Effector memory CD8-positive, alpha-beta T cell (primary cell): ENCODE data around the gene TEX53.

Experiments
- ATAC-seq: fragments of 150-1000 bp; cut with Tn5 transposase; replicated peaks from 2 replicates; pipeline ENCODE4 v1.10.0; 2021; ENCODE audit warnings: mild to moderate bottlenecking, moderate library complexity
- DNase-seq, 3 experiments: peaks; one replicate each; pipeline ENCODE4 v3.0.0; 2021
- H3K27ac Mint-ChIP-seq, 2 donors: one replicate each; pipeline ENCODE4 v1.8.0; 2022; ENCODE audit warnings: mild to moderate bottlenecking in 2 of 2, mixed read lengths in 2 of 2, moderate library complexity in 2 of 2
- H3K27me3 Mint-ChIP-seq, 2 donors: one replicate each; pipeline ENCODE4 v1.8.0; 2022; ENCODE audit warnings: mixed read lengths in 2 of 2
- H3K36me3 Mint-ChIP-seq: one replicate; pipeline ENCODE4 v1.8.0; 2022; ENCODE audit warnings: mild to moderate bottlenecking, moderate library complexity, mixed read lengths; ENCODE audit not compliant: insufficient read depth
- H3K4me1 Mint-ChIP-seq, 2 donors: one replicate each; pipeline ENCODE4 v1.8.0; 2022; ENCODE audit warnings: low read depth in 2 of 2, mixed read lengths in 2 of 2
- H3K4me3 Mint-ChIP-seq, 2 donors: one replicate each; pipeline ENCODE4 v1.8.0; 2022; ENCODE audit warnings: mild to moderate bottlenecking in 2 of 2, mixed read lengths in 2 of 2, moderate library complexity in 2 of 2
- H3K9me3 Mint-ChIP-seq, 2 donors: one replicate each; pipeline ENCODE4 v1.8.0; 2022; ENCODE audit warnings: mixed read lengths in 2 of 2

TEX53 gene

DNA sequence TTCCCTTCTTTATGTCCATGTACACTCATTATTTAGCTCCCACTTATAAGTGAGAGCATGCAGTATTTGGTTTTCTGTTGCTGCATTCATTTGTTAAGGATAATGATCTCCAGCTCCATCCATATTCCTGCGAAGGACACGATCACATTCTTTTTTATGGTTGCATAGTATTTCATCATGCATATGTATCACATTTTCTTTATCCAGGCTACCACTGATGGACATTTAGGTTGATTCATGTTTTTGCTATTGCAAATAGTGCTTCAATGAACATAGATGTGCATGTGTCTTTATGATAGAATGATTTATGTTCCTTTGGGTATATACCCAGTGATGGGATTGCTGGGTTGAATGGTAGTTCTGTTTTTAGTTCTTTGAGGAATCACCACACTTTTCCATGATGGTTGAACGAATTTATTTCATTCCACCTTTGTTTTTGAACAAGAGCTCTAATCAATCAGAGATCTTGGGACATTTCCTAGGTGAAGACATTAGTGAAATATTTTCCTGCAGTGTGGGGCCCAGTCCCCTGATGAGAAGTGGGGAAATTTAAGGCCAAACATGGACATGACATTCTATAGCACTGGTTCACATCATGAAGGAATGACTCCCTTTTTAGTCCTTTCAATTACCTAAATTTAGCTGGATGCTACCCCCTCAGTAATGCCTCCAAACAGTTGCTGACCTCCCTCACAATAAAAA is 31.5 kb upstream of the TEX53 start:
- H3K4me3 Mint-ChIP-seq, result no peak overlapping the region
- peak overlapping the region; percentile 91 to 92 for H3K27ac Mint-ChIP-seq
- no peaks in the 10 kb centered on the region for H3K9me3 Mint-ChIP-seq
- ATAC-seq (no peak), DNase-seq (no peak)
- H3K36me3 Mint-ChIP-seq, result peaks cover 6% of the 10 kb centered on the region
- H3K4me1 Mint-ChIP-seq, result peaks cover 20 to 30% of the 10 kb centered on the region in 2 donors
- no peaks in the 10 kb centered on the region for H3K27me3 Mint-ChIP-seq

DNA sequence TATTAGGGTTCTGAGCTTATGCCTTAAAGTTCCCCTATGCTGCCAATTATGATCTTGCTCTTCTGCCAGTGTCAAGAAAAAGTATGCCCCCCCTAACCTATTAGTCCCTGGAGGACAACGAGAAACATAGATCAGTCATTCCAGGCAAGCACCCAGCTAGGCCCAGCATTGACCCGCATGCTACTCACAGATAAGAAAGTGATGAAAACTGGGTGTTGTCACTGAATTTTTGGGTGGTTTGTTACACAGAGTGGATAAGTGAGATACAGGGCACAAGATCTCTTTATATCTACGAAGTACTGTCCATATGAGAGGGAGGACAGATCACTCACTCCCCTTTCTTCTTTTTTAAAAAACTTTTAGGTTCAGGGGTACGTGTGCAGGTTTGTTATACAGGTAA is 30.8 kb upstream of the TEX53 start:
- H3K4me1 Mint-ChIP-seq, result peaks cover 20 to 30% of the 10 kb centered on the region in 2 donors
- ATAC-seq (no peak), DNase-seq (no peak)
- H3K4me3 Mint-ChIP-seq, result no peak overlapping the region
- H3K27me3 Mint-ChIP-seq, result no peaks in the 10 kb centered on the region
- no peak overlapping the region for H3K27ac Mint-ChIP-seq
- H3K36me3 Mint-ChIP-seq, result peaks cover 6% of the 10 kb centered on the region
- no peaks in the 10 kb centered on the region for H3K9me3 Mint-ChIP-seq

DNA sequence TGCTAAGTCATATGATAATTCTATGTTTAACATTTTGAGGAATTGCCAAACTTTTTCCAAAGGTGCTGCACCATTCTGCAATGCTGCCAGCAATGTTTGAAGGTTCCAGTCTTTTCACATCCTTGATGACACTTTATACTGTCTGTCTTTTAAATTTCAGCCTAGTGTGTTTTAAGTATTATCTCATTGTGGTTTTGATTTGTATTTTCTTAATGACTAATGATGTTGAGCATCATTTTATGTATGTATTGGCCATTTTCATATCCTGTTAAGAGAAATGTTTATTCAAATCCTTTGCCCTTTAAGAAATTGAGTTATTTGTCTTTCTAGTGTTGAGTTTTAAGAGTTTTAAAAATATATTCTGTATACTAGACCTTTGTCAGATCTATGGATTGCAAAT is 29.4 kb upstream of the TEX53 start:
- H3K9me3 Mint-ChIP-seq, result no peaks in the 10 kb centered on the region
- H3K4me1 Mint-ChIP-seq, result peaks cover 20 to 30% of the 10 kb centered on the region in 2 donors
- H3K36me3 Mint-ChIP-seq, result peaks cover 6% of the 10 kb centered on the region
- no peak for ATAC-seq
- H3K27me3 Mint-ChIP-seq, result no peaks in the 10 kb centered on the region
- H3K27ac Mint-ChIP-seq, result no peak overlapping the region
- H3K4me3 Mint-ChIP-seq, result no peak overlapping the region
- no peak for DNase-seq

- ATAC-seq (peak; percentile 15), DNase-seq (no peak)
- no peaks in the 10 kb centered on the region for H3K9me3 Mint-ChIP-seq
- H3K27ac Mint-ChIP-seq, result no peak overlapping the region
- H3K36me3 Mint-ChIP-seq, result peaks cover 2% of the 10 kb centered on the region
- no peak overlapping the region for H3K4me3 Mint-ChIP-seq
- peaks cover 15 to 27% of the 10 kb centered on the region in 2 donors for H3K4me1 Mint-ChIP-seq
- H3K27me3 Mint-ChIP-seq, result no peaks in the 10 kb centered on the region
Measured at GRCh38 chr9:114685951-114686350, 28.3 kb upstream of the TEX53 start.

- H3K9me3 Mint-ChIP-seq, result no peaks in the 10 kb centered on the region
- H3K27me3 Mint-ChIP-seq, result peaks cover 0 to under 1% of the 10 kb centered on the region in 2 donors
- ATAC-seq (no peak), DNase-seq (no peak)
- H3K27ac Mint-ChIP-seq, result no peak overlapping the region
- H3K4me3 Mint-ChIP-seq, result no peak overlapping the region
- no peaks in the 10 kb centered on the region for H3K36me3 Mint-ChIP-seq
- peaks cover 13 to 16% of the 10 kb centered on the region in 2 donors for H3K4me1 Mint-ChIP-seq
Measured at GRCh38 chr9:114684036-114684435, 26.4 kb upstream of the TEX53 start.

GRCh38 chr9:114682846-114683245 is 25.2 kb upstream of the TEX53 start:
- no peaks in the 10 kb centered on the region for H3K9me3 Mint-ChIP-seq
- no peak overlapping the region for H3K4me3 Mint-ChIP-seq
- ATAC-seq (no peak), DNase-seq (no peak)
- H3K36me3 Mint-ChIP-seq, result no peaks in the 10 kb centered on the region
- H3K27ac Mint-ChIP-seq, result no peak overlapping the region
- peaks cover 13 to 16% of the 10 kb centered on the region in 2 donors for H3K4me1 Mint-ChIP-seq
- peaks cover 7 to 12% of the 10 kb centered on the region in 2 donors for H3K27me3 Mint-ChIP-seq

DNA sequence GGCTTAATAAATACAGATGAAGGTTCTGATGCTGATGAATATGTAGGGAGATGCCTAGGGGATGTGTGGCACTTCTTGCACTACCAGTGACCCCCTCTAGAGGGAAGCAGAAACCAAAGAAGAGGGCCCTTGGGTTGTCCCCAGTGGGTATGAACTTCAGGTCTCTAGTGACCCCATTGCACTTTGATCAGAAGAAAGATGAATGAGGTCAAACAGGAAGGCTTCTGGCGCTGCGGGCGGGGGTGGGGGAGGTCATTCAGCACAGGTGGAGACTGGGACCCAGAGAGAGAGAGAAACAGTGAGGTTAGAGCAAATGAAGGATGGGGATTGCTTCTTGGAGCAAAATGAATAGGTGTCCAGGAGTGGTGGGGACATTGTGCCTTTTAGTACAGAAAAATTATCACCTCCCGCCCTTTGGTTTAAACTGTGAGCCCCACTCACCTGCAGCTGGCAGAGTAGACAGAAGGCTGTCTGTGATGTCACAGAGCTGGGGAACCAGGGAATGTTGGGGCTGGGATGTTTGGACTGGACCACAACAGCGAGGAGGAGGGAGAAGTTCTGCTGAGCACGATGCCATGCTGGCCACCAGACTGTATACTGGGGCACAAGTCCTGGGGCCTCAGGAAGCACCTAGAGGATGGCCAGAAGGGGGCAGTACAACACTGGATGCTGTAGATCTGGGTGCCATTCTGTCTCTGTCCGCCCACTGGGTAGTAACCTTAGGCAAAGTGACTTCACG is 24.2 kb upstream of the TEX53 start, which contains the start of gene TEX48:
TEX48 (minus strand) TSS at position 599 of the 739 bp plus-strand sequence. CDS start 10,469 bp downstream, outside the sequence.
- peak within 1 kb of the TSS; percentile 53 to 68 for H3K4me3 Mint-ChIP-seq
- H3K27me3 Mint-ChIP-seq, result peaks cover 11 to 16% of the 10 kb centered on the region in 2 donors
- DNase-seq (peak; percentile 81 to 85 (median 82)), ATAC-seq (peak; percentile 91)
- H3K36me3 Mint-ChIP-seq, result no peaks in the 10 kb centered on the region
- no peaks in the 10 kb centered on the region for H3K9me3 Mint-ChIP-seq
- H3K4me1 Mint-ChIP-seq, result peaks cover 13 to 16% of the 10 kb centered on the region in 2 donors
- peak within 1 kb of the TSS; percentile 2 to 47 for H3K27ac Mint-ChIP-seq

DNA sequence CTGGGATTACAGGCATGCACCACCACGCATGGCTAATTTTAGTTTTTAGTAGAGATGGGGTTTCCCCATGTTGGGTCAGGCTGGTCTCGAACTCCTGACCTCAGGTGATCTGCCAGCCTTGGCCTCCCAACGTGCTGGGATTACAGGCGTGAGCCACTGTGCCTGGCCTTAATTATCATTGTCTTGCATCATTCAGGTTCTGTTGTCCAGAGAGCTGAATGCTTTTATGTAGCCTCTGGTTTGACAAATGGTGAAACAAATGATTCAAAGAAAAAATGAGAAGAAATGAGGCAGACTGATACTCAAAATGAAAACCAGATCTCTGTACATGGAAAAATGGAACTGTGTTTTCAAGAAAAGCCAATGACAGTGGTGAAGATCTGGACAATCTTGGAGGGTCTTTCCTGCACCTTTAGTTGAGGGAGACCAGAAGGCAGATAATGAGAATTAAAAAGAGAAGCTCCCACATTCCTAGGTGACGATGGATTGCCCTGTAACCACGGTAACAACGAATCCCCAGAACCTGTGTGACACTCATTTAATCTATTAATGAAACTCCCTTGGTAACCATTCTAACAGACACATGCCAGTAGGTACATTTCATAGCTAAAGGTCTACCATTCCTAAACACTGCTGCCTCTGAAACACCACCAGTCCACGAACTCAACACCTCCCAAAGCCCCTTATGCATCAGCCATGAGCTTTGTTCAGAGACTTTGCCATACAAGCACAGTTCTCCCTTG is 22.8 kb upstream of the TEX53 start:
- ATAC-seq (no peak), DNase-seq (no peak)
- H3K36me3 Mint-ChIP-seq, result no peaks in the 10 kb centered on the region
- H3K4me3 Mint-ChIP-seq, result no peak overlapping the region
- peaks cover 18 to 23% of the 10 kb centered on the region in 2 donors for H3K27me3 Mint-ChIP-seq
- no peaks in the 10 kb centered on the region for H3K9me3 Mint-ChIP-seq
- H3K27ac Mint-ChIP-seq, result no peak overlapping the region
- H3K4me1 Mint-ChIP-seq, result peaks cover 6 to 7% of the 10 kb centered on the region in 2 donors

GRCh38 chr9:114678795-114679194 is 21.2 kb upstream of the TEX53 start:
- H3K9me3 Mint-ChIP-seq, result no peaks in the 10 kb centered on the region
- DNase-seq (no peak), ATAC-seq (no peak)
- H3K4me3 Mint-ChIP-seq, result no peak overlapping the region
- H3K36me3 Mint-ChIP-seq, result no peaks in the 10 kb centered on the region
- H3K4me1 Mint-ChIP-seq, result peaks cover 6 to 7% of the 10 kb centered on the region in 2 donors
- peaks cover 18 to 31% of the 10 kb centered on the region in 2 donors for H3K27me3 Mint-ChIP-seq
- H3K27ac Mint-ChIP-seq, result no peak overlapping the region

GRCh38 chr9:114678130-114678529 is 20.5 kb upstream of the TEX53 start:
- no peak for ATAC-seq
- Mint-ChIP-seq H3K36me3 (no peaks in the 10 kb centered on the region), H3K4me3 (no peak overlapping the region), H3K9me3 (no peaks in the 10 kb centered on the region), H3K27me3 (peaks cover 18 to 31% of the 10 kb centered on the region in 2 donors), H3K4me1 (peaks cover 6 to 7% of the 10 kb centered on the region in 2 donors), H3K27ac (no peak overlapping the region)
- no peak for DNase-seq

GRCh38 chr9:114677418-114677817 is 19.8 kb upstream of the TEX53 start:
- no peak for DNase-seq
- no peak for ATAC-seq
- Mint-ChIP-seq H3K36me3 (no peaks in the 10 kb centered on the region), H3K4me1 (peaks cover 6 to 7% of the 10 kb centered on the region in 2 donors), H3K9me3 (no peaks in the 10 kb centered on the region), H3K27ac (no peak overlapping the region), H3K4me3 (no peak overlapping the region), H3K27me3 (peaks cover 18 to 31% of the 10 kb centered on the region in 2 donors)

- no peaks in the 10 kb centered on the region for H3K36me3 Mint-ChIP-seq
- DNase-seq (no peak), ATAC-seq (no peak)
- peaks cover 18 to 31% of the 10 kb centered on the region in 2 donors for H3K27me3 Mint-ChIP-seq
- H3K4me1 Mint-ChIP-seq, result peaks cover 6% of the 10 kb centered on the region in 2 donors
- no peak overlapping the region for H3K27ac Mint-ChIP-seq
- no peak overlapping the region for H3K4me3 Mint-ChIP-seq
- H3K9me3 Mint-ChIP-seq, result no peaks in the 10 kb centered on the region
Measured at GRCh38 chr9:114676901-114677300, 19.3 kb upstream of the TEX53 start.

GRCh38 chr9:114674798-114675540 is 17.4 kb upstream of the TEX53 start:
- H3K4me1 Mint-ChIP-seq, result no peaks in the 10 kb centered on the region
- H3K27ac Mint-ChIP-seq, result no peak overlapping the region
- peaks cover 18 to 31% of the 10 kb centered on the region in 2 donors for H3K27me3 Mint-ChIP-seq
- no peaks in the 10 kb centered on the region for H3K36me3 Mint-ChIP-seq
- H3K4me3 Mint-ChIP-seq, result no peak overlapping the region
- no peaks in the 10 kb centered on the region for H3K9me3 Mint-ChIP-seq
- no peak for ATAC-seq
- DNase-seq, result no peak
